ENCODE measurements around the gene ZBTB16. TPM values are rescaled to one million over a fixed set of nuclear protein-coding genes. Genes with fewer than 3 reads are reported as not detected.

Gene ZBTB16
- polyA plus RNA-seq, 1 donor: 2.8 TPM

GRCh38 chr11:114273071-114273470 lies 213.6 kb downstream of the ZBTB16 start:
- H3K9me3 ChIP-seq (ENCODE audit: control insufficient read depth, low read depth, low read length): no peaks in the 10 kb centered on the region
- no peak overlapping the region for H3K4me3 ChIP-seq (ENCODE audit: low read length)
- H3K36me3 ChIP-seq (ENCODE audit: control insufficient read depth, insufficient read depth, low read length): no peaks in the 10 kb centered on the region
- no peak for DNase-seq
- H3K27ac ChIP-seq (ENCODE audit: low read length): no peak overlapping the region
- WGBS (ENCODE audit: insufficient coverage, low lambda C conversion rate): 100% methylated on average over 1 of the region's 3 CpGs
- peaks cover 11% of the 10 kb centered on the region for H3K27me3 ChIP-seq (ENCODE audit: control insufficient read depth, insufficient read depth, low read length)
- no peaks in the 10 kb centered on the region for H3K4me1 ChIP-seq (ENCODE audit: control insufficient read depth, insufficient read depth, low read length)

GRCh38 chr11:114273890-114274635 lies 214.6 kb downstream of the ZBTB16 start:
- DNase-seq: no peak
- Histone ChIP-seq H3K27me3 (ENCODE audit: control insufficient read depth, insufficient read depth, low read length) (peaks cover 11% of the 10 kb centered on the region), H3K36me3 (ENCODE audit: control insufficient read depth, insufficient read depth, low read length) (no peaks in the 10 kb centered on the region), H3K4me1 (ENCODE audit: control insufficient read depth, insufficient read depth, low read length) (no peaks in the 10 kb centered on the region), H3K27ac (ENCODE audit: low read length) (no peak overlapping the region), H3K9me3 (ENCODE audit: control insufficient read depth, low read depth, low read length) (no peaks in the 10 kb centered on the region), H3K4me3 (ENCODE audit: low read length) (no peak overlapping the region)
- no CpG with 5 or more reads among the region's 5 CpGs for WGBS (ENCODE audit: insufficient coverage, low lambda C conversion rate)

GRCh38 chr11:114274637-114275036 lies 215.1 kb downstream of the ZBTB16 start:
- Histone ChIP-seq H3K9me3 (ENCODE audit: control insufficient read depth, low read depth, low read length) (no peaks in the 10 kb centered on the region), H3K4me3 (ENCODE audit: low read length) (no peak overlapping the region), H3K4me1 (ENCODE audit: control insufficient read depth, insufficient read depth, low read length) (no peaks in the 10 kb centered on the region), H3K36me3 (ENCODE audit: control insufficient read depth, insufficient read depth, low read length) (no peaks in the 10 kb centered on the region), H3K27ac (ENCODE audit: low read length) (no peak overlapping the region), H3K27me3 (ENCODE audit: control insufficient read depth, insufficient read depth, low read length) (peaks cover 11% of the 10 kb centered on the region)
- DNase-seq: no peak
- WGBS (ENCODE audit: insufficient coverage, low lambda C conversion rate): 100% methylated on average over 1 of the region's 3 CpGs

GRCh38 chr11:114275280-114275679 lies 215.8 kb downstream of the ZBTB16 start:
- Histone ChIP-seq H3K4me1 (ENCODE audit: control insufficient read depth, insufficient read depth, low read length) (no peaks in the 10 kb centered on the region), H3K27ac (ENCODE audit: low read length) (no peak overlapping the region), H3K4me3 (ENCODE audit: low read length) (no peak overlapping the region), H3K9me3 (ENCODE audit: control insufficient read depth, low read depth, low read length) (no peaks in the 10 kb centered on the region), H3K36me3 (ENCODE audit: control insufficient read depth, insufficient read depth, low read length) (no peaks in the 10 kb centered on the region), H3K27me3 (ENCODE audit: control insufficient read depth, insufficient read depth, low read length) (peaks cover 11% of the 10 kb centered on the region)
- no peak for DNase-seq
- WGBS (ENCODE audit: insufficient coverage, low lambda C conversion rate): no CpG with 5 or more reads among the region's 3 CpGs

- H3K9me3 ChIP-seq (ENCODE audit: control insufficient read depth, low read depth, low read length): no peaks in the 10 kb centered on the region
- no peaks in the 10 kb centered on the region for H3K36me3 ChIP-seq (ENCODE audit: control insufficient read depth, insufficient read depth, low read length)
- H3K27me3 ChIP-seq (ENCODE audit: control insufficient read depth, insufficient read depth, low read length): peaks cover 11% of the 10 kb centered on the region
- no peak overlapping the region for H3K27ac ChIP-seq (ENCODE audit: low read length)
- H3K4me3 ChIP-seq (ENCODE audit: low read length): no peak overlapping the region
- DNase-seq: no peak
- H3K4me1 ChIP-seq (ENCODE audit: control insufficient read depth, insufficient read depth, low read length): no peaks in the 10 kb centered on the region
- WGBS (ENCODE audit: insufficient coverage, low lambda C conversion rate): no CpG with 5 or more reads among the region's 5 CpGs
These were observed 216.6 kb downstream of the ZBTB16 start for GRCh38 chr11:114276077-114276476.

- WGBS (ENCODE audit: insufficient coverage, low lambda C conversion rate): 100% methylated on average over 1 of the region's 11 CpGs
- Histone ChIP-seq H3K4me3 (ENCODE audit: low read length) (no peak overlapping the region), H3K9me3 (ENCODE audit: control insufficient read depth, low read depth, low read length) (no peaks in the 10 kb centered on the region), H3K27me3 (ENCODE audit: control insufficient read depth, insufficient read depth, low read length) (peaks cover 5% of the 10 kb centered on the region), H3K4me1 (ENCODE audit: control insufficient read depth, insufficient read depth, low read length) (no peaks in the 10 kb centered on the region), H3K27ac (ENCODE audit: low read length) (no peak overlapping the region), H3K36me3 (ENCODE audit: control insufficient read depth, insufficient read depth, low read length) (no peaks in the 10 kb centered on the region)
- no peak for DNase-seq
These were observed 218.3 kb downstream of the ZBTB16 start for GRCh38 chr11:114277637-114278341.

- Histone ChIP-seq H3K36me3 (ENCODE audit: control insufficient read depth, insufficient read depth, low read length) (no peaks in the 10 kb centered on the region), H3K4me3 (ENCODE audit: low read length) (no peak overlapping the region), H3K27me3 (ENCODE audit: control insufficient read depth, insufficient read depth, low read length) (peaks cover 5% of the 10 kb centered on the region), H3K4me1 (ENCODE audit: control insufficient read depth, insufficient read depth, low read length) (no peaks in the 10 kb centered on the region), H3K9me3 (ENCODE audit: control insufficient read depth, low read depth, low read length) (no peaks in the 10 kb centered on the region), H3K27ac (ENCODE audit: low read length) (no peak overlapping the region)
- no peak for DNase-seq
- WGBS (ENCODE audit: insufficient coverage, low lambda C conversion rate): no CpG with 5 or more reads among the region's 4 CpGs
These were observed 219.0 kb downstream of the ZBTB16 start for GRCh38 chr11:114278342-114279065.

- Histone ChIP-seq H3K27me3 (ENCODE audit: control insufficient read depth, insufficient read depth, low read length) (peaks cover 3% of the 10 kb centered on the region), H3K4me3 (ENCODE audit: low read length) (no peak overlapping the region), H3K27ac (ENCODE audit: low read length) (no peak overlapping the region), H3K9me3 (ENCODE audit: control insufficient read depth, low read depth, low read length) (no peaks in the 10 kb centered on the region), H3K36me3 (ENCODE audit: control insufficient read depth, insufficient read depth, low read length) (no peaks in the 10 kb centered on the region), H3K4me1 (ENCODE audit: control insufficient read depth, insufficient read depth, low read length) (no peaks in the 10 kb centered on the region)
- no peak for DNase-seq
- no CpG with 5 or more reads among the region's 9 CpGs for WGBS (ENCODE audit: insufficient coverage, low lambda C conversion rate)
These were observed 220.5 kb downstream of the ZBTB16 start for GRCh38 chr11:114279792-114280546.

GRCh38 chr11:114280696-114281095 lies 221.2 kb downstream of the ZBTB16 start:
- peak in 1 of 2 donors; percentile 27 for DNase-seq
- Histone ChIP-seq H3K4me1 (ENCODE audit: control insufficient read depth, insufficient read depth, low read length) (no peaks in the 10 kb centered on the region), H3K36me3 (ENCODE audit: control insufficient read depth, insufficient read depth, low read length) (no peaks in the 10 kb centered on the region), H3K4me3 (ENCODE audit: low read length) (no peak overlapping the region), H3K27me3 (ENCODE audit: control insufficient read depth, insufficient read depth, low read length) (no peaks in the 10 kb centered on the region), H3K27ac (ENCODE audit: low read length) (no peak overlapping the region), H3K9me3 (ENCODE audit: control insufficient read depth, low read depth, low read length) (no peaks in the 10 kb centered on the region)
- no CpG with 5 or more reads among the region's 6 CpGs for WGBS (ENCODE audit: insufficient coverage, low lambda C conversion rate)

- WGBS (ENCODE audit: insufficient coverage, low lambda C conversion rate): no CpG with 5 or more reads among the region's 1 CpG
- Histone ChIP-seq H3K36me3 (ENCODE audit: control insufficient read depth, insufficient read depth, low read length) (no peaks in the 10 kb centered on the region), H3K9me3 (ENCODE audit: control insufficient read depth, low read depth, low read length) (no peaks in the 10 kb centered on the region), H3K27ac (ENCODE audit: low read length) (no peak overlapping the region), H3K4me3 (ENCODE audit: low read length) (no peak overlapping the region), H3K4me1 (ENCODE audit: control insufficient read depth, insufficient read depth, low read length) (no peaks in the 10 kb centered on the region), H3K27me3 (ENCODE audit: control insufficient read depth, insufficient read depth, low read length) (no peaks in the 10 kb centered on the region)
- DNase-seq: no peak
These were observed 222.0 kb downstream of the ZBTB16 start for GRCh38 chr11:114281388-114281956.
